Endothelial cell of umbilical vein (primary cell): Measurements from ENCODE around the gene CNIH1. TPM values are rescaled to one million over a fixed set of nuclear protein-coding genes. Genes with fewer than 3 reads are reported as not detected.

Source experiments
- BruUV-seq: library from RNA; stranded (reverse); fragments of 400-500 nt; replicated peaks from 2 replicates; lab custom pipeline; 2021; lab: Mats Ljungman, UMichigan
- CTCF ChIA-PET: fragments of 300-600, 350-600 bp; sonication (Branson Sonifier 250); formaldehyde crosslinking; loops from one replicate; lab custom pipeline; 2021; ENCODE audit warnings: antibody characterized with exemption, inconsistent platforms; lab: Charles Lee
- POLR2A ChIA-PET: fragments of 300-600, 350-600 bp; sonication (Branson Sonifier 250); formaldehyde crosslinking; loops from one replicate; lab custom pipeline; 2021; ENCODE audit warnings: antibody characterized with exemption, inconsistent platforms; lab: Charles Lee
- DNase-seq: peaks from one replicate; pipeline ENCODE4 v3.0.0-alpha.2; 2011; ENCODE audit warnings: low read depth, low spot score
- FAIRE-seq: peaks from 2 replicates; lab custom pipeline; 2011; peaks lifted over from hg19 to GRCh38; lab: Jason Lieb, UNC
- H2AFZ ChIP-seq: 2 replicates; pipeline ENCODE4 v1.6.0; 2012; ENCODE audit warnings: low read depth, low read length, control low read depth, inconsistent platforms
- H3K27ac ChIP-seq: 2 replicates; pipeline ENCODE4 v1.5.1; 2011; ENCODE audit warnings: low read depth, mild to moderate bottlenecking, control low read depth, low read length, moderate library complexity; ENCODE audit not compliant: insufficient read depth
- H3K27me3 ChIP-seq, 2 experiments: 2 replicates each; pipeline versions ENCODE4 v1.6.0 to v1.6.1; 2011; ENCODE audit warnings: low read length in 2 of 2, mixed read lengths in 1 of 2; ENCODE audit not compliant: control insufficient read depth in 2 of 2, insufficient read depth in 2 of 2
- H3K36me3 ChIP-seq, 2 experiments: 2 replicates in 1 of 2; 3 replicates in 1 of 2; pipeline ENCODE4 v1.5.1; 2011; ENCODE audit warnings: low read length in 2 of 2, mild to moderate bottlenecking in 1 of 2, moderate library complexity in 1 of 2; ENCODE audit not compliant: control insufficient read depth in 2 of 2, insufficient read depth in 2 of 2; ENCODE audit errors: extremely low read depth in 1 of 2
- H3K4me1 ChIP-seq: 3 replicates; pipeline ENCODE4 v1.5.1; 2011; ENCODE audit warnings: mild to moderate bottlenecking, low read length; ENCODE audit not compliant: control insufficient read depth, insufficient read depth; ENCODE audit errors: extremely low read depth
- H3K4me2 ChIP-seq: 2 replicates; pipeline ENCODE4 v1.6.1; 2011; ENCODE audit warnings: low read length, control low read depth, mixed read lengths; ENCODE audit not compliant: insufficient read depth
- H3K4me3 ChIP-seq, 3 experiments: fragments of 200-600 bp in 1 of 3; sonication (generic), shearing (Covaris generic) in 1 of 3; replicated peaks in 1 of 3; 2 replicates each; pipeline ENCODE4 v1.5.1; 2011 to 2016; ENCODE audit warnings: control low read depth in 3 of 3, low read length in 3 of 3, mild to moderate bottlenecking in 2 of 3, inconsistent platforms in 1 of 3, low read depth in 1 of 3, moderate library complexity in 1 of 3; ENCODE audit not compliant: insufficient read depth in 1 of 3
- H3K79me2 ChIP-seq: 2 replicates; pipeline ENCODE4 v1.6.0; 2012; ENCODE audit warnings: low read length, inconsistent platforms; ENCODE audit not compliant: control insufficient read depth, insufficient read depth
- H3K9ac ChIP-seq: replicated peaks from 2 replicates; pipeline ENCODE3; 2011; ENCODE audit warnings: low read length, control low read depth; ENCODE audit not compliant: insufficient read depth; ENCODE audit errors: extremely low read depth
- H3K9me1 ChIP-seq: replicated peaks from 3 replicates; pipeline ENCODE4 v1.6.0; 2011; ENCODE audit warnings: mild to moderate bottlenecking, low read length; ENCODE audit not compliant: control insufficient read depth, insufficient read depth; ENCODE audit errors: extremely low read depth
- H3K9me3 ChIP-seq: replicated peaks from 2 replicates; pipeline ENCODE4 v1.5.1; 2012; ENCODE audit warnings: low read length, inconsistent platforms; ENCODE audit not compliant: control insufficient read depth, insufficient read depth
- H4K20me1 ChIP-seq: replicated peaks from 2 replicates; pipeline ENCODE3; 2011; ENCODE audit warnings: mild to moderate bottlenecking, low read length; ENCODE audit not compliant: control insufficient read depth, insufficient read depth; ENCODE audit errors: extremely low read depth
- EZH2 ChIP-seq: IDR thresholded peaks from 2 replicates; pipeline ENCODE4 v1.6.1; 2012; ENCODE audit warnings: borderline replicate concordance, low read depth, mild to moderate bottlenecking, moderate library complexity, low read length, inconsistent platforms; ENCODE audit not compliant: severe bottlenecking
- FOS ChIP-seq: IDR thresholded peaks from 2 replicates; pipeline ENCODE4 v1.6.1; 2011; ENCODE audit warnings: mild to moderate bottlenecking, low read length, moderate library complexity, borderline replicate concordance; ENCODE audit not compliant: insufficient read depth
- GATA2 ChIP-seq: IDR thresholded peaks from 2 replicates; pipeline ENCODE4 v1.7.0; 2011; ENCODE audit warnings: low read depth, mild to moderate bottlenecking, moderate library complexity, mixed read lengths, low read length; ENCODE audit not compliant: insufficient read length, insufficient read depth
- JUN ChIP-seq: IDR thresholded peaks from 2 replicates; pipeline ENCODE4 v1.6.1; 2011; ENCODE audit warnings: borderline replicate concordance, low read depth; ENCODE audit not compliant: insufficient read length, insufficient read depth
- MYC ChIP-seq: IDR thresholded peaks from one replicate; pipeline ENCODE4 v1.6.1; 2011; ENCODE audit warnings: mild to moderate bottlenecking, low read depth, low read length
- POLR2A ChIP-seq: IDR thresholded peaks from 2 replicates; pipeline ENCODE4 v1.6.1; 2012; ENCODE audit warnings: low read depth, mild to moderate bottlenecking, control low read depth, low read length
- POLR2AphosphoS5 ChIP-seq: IDR thresholded peaks from 2 replicates; pipeline ENCODE4 v1.6.1; 2012; ENCODE audit warnings: low read depth, mild to moderate bottlenecking, control low read depth, low read length, moderate library complexity; ENCODE audit not compliant: insufficient read depth
- dilution Hi-C: fragments of 300-500 bp; cut with MboI; formaldehyde crosslinking; loops from one replicate; pipeline ENCODE4 v1.15.0; 2019; ENCODE audit warnings: low sequenced_read_pairs; ENCODE audit not compliant: extremely low pct_ligation_motif_present
- intact Hi-C: fragments of 100-400 bp; cut with micrococcal nuclease; formaldehyde crosslinking; loops from one replicate; pipeline ENCODE4 v1.10.0; 2022
- polyA plus RNA-seq, 4 experiments: library from polyadenylated mRNA; depleted of rRNA in 3 of 4; stranded (reverse) in 3 of 4; unstranded in 1 of 4; fragments of >200 nt; gene quantifications; 2 replicates each; pipeline versions ENCODE4 v1.2.1 to v1.2.3, GENCODE V29; 2011 to 2012; ENCODE audit warnings: missing spikeins in 1 of 4
- total RNA-seq: library from RNA; stranded (reverse); gene quantifications from 2 replicates; pipeline ENCODE4 v1.2.3, GENCODE V29; 2021
- TF ChIP-seq, protein P1 (sequence below), 2 donors: IDR thresholded peaks; 1 replicate in 1 of 2; 2 replicates in 1 of 2; pipeline ENCODE4 v1.5.1; 2011; ENCODE audit warnings: low read length in 2 of 2, mild to moderate bottlenecking in 2 of 2, moderate library complexity in 2 of 2, control low read depth in 1 of 2, inconsistent platforms in 1 of 2, low read depth in 1 of 2; ENCODE audit not compliant: insufficient read depth in 1 of 2; ENCODE audit errors: extremely low read depth in 1 of 2
- TF ChIP-seq, protein P2 (sequence below): IDR thresholded peaks from 2 replicates; pipeline ENCODE4 v1.6.1; 2011; ENCODE audit not compliant: insufficient read depth, insufficient read length

CNIH1 gene
- total and polyA plus RNA-seq, 2 donors (not counting 3 experiments of a cell fraction or from before 2014, with no cell fraction given) = 125 to 328 TPM

DNA sequence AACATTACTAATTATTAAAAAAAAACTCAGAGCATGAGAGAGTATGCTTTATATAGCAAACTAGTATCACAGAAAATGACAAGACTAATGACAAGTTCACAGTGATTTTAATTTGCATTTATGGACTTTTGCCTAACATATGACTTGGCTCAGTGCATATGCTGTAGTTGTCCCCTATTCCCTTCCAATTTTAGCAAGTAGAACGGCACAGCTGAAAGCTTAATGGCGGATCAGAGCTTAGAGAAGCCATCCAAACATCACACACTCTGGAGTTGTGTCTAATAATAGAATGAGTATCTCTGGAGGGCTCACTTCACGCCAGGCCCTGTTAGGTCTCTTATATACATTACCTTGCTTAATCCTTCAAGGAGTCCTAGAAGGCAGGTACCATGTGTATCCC lies 13.3 kb downstream of the CNIH1 start:
- Histone ChIP-seq H3K4me2 (no peak overlapping the region), H3K27me3 (no peaks in the 10 kb centered on the region), H3K79me2 (peaks cover 15% of the 10 kb centered on the region), H3K4me3 (no peak overlapping the region), H3K36me3 (peaks cover 15 to 16% of the 10 kb centered on the region in 2 experiments), H3K9ac (no peak overlapping the region), H2AFZ (no peak overlapping the region), H3K27ac (no peak overlapping the region), H3K4me1 (no peaks in the 10 kb centered on the region), H4K20me1 (no peaks in the 10 kb centered on the region), H3K9me3 (no peaks in the 10 kb centered on the region), H3K9me1 (no peaks in the 10 kb centered on the region)
- BruUV-seq = no TSS peak
- DNase-seq (no peak), FAIRE-seq (no peak)
- intact Hi-C loops = no loop called here
- no peak for TF ChIP-seq MYC
- dilution Hi-C loops = no loop called here
- CTCF ChIA-PET = no interaction called here
- POLR2A ChIA-PET = no interaction called here

DNA sequence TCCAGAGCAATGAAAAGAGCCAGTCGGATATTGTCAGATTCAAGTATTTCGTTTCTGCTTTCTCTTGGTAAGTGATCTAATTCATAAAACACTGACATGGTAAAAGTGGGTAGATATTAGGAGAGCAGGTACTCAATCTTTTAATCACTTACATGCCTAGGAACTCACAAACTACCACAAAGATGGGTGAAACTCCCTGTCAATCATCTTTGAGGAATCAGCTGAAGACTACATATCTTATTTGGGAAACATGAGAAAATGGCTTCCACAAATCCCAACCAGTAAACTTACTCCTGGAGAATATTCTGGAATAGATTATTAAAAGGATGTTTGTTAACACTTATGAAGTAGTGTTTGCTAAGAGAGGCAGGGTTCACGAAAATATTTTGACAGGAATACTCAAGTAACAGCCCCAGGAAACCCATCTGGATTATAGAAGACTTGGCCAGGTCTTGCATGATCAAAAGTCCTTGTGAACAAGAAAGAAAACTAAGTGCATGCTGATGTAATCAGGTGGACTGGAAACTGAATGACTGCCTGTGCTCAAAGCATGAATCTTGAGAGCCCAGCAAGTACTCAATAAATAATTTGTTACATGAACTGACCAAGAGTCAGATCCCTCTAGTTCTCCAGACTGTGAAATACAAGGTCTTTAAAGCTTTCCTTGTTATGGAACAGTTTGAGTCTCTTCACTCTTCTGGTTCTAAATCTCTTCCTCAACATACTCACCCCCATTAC lies 15.5 kb downstream of the CNIH1 start:
- dilution Hi-C loops = no loop called here
- H3K9me3 ChIP-seq = no peaks in the 10 kb centered on the region
- intact Hi-C loops = no loop called here
- no peaks in the 10 kb centered on the region for H3K9me1 ChIP-seq
- no peaks in the 10 kb centered on the region for H3K4me1 ChIP-seq
- no TSS peak for BruUV-seq
- DNase-seq (no peak), FAIRE-seq (no peak)
- no peak overlapping the region for H3K4me2 ChIP-seq
- CTCF ChIA-PET = interaction anchor here (0.5 kb wide), 1 partner anchor 71 kb away, joined by 3 read pairs; no protein-coding TSS in a partner anchor
- H3K36me3 ChIP-seq = peaks cover 12 to 14% of the 10 kb centered on the region in 2 experiments
- peaks cover 2% of the 10 kb centered on the region for H3K79me2 ChIP-seq
- H3K27ac ChIP-seq = no peak overlapping the region
- no peak overlapping the region for H3K9ac ChIP-seq
- no peak overlapping the region for H3K4me3 ChIP-seq
- H3K27me3 ChIP-seq = no peaks in the 10 kb centered on the region
- TF ChIP-seq POLR2A (no peak), JUN (no peak), FOS (no peak), MYC (no peak), EZH2 (no peak), GATA2 (no peak), POLR2AphosphoS5 (no peak)
- TF ChIP-seq, protein P1, sequence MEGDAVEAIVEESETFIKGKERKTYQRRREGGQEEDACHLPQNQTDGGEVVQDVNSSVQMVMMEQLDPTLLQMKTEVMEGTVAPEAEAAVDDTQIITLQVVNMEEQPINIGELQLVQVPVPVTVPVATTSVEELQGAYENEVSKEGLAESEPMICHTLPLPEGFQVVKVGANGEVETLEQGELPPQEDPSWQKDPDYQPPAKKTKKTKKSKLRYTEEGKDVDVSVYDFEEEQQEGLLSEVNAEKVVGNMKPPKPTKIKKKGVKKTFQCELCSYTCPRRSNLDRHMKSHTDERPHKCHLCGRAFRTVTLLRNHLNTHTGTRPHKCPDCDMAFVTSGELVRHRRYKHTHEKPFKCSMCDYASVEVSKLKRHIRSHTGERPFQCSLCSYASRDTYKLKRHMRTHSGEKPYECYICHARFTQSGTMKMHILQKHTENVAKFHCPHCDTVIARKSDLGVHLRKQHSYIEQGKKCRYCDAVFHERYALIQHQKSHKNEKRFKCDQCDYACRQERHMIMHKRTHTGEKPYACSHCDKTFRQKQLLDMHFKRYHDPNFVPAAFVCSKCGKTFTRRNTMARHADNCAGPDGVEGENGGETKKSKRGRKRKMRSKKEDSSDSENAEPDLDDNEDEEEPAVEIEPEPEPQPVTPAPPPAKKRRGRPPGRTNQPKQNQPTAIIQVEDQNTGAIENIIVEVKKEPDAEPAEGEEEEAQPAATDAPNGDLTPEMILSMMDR (IDR thresholded peaks at IDR 0.05; ENCODE audit: extremely low read depth in 1 of 2, insufficient read depth in 1 of 2, low read depth in 1 of 2, low read length in 2 of 2) = no peak
- TF ChIP-seq, protein P2, sequence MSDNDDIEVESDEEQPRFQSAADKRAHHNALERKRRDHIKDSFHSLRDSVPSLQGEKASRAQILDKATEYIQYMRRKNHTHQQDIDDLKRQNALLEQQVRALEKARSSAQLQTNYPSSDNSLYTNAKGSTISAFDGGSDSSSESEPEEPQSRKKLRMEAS = no peak
- H2AFZ ChIP-seq = no peak overlapping the region
- H4K20me1 ChIP-seq = no peaks in the 10 kb centered on the region
- POLR2A ChIA-PET = no interaction called here
